ENCODE results near the gene GOT1.

Gene GOT1

GRCh38 chr10:99382176-99382575 is 48.2 kb downstream of the GOT1 start:
- Histone ChIP-seq H3K36me3 (no peaks in the 10 kb centered on the region), H3K4me3 (ENCODE audit: low read depth in 1 of 2, low read length in 1 of 2) (no peak overlapping the region), H3K27ac (no peak overlapping the region), H3K4me1 (ENCODE audit: control insufficient read depth in 1 of 2, insufficient read depth in 1 of 2, low read depth in 1 of 2, low read length in 1 of 2) (no peaks in the 10 kb centered on the region), H3K27me3 (peaks cover 12% of the 10 kb centered on the region), H3K9me3 (no peaks in the 10 kb centered on the region)
- TF ChIP-seq CTCF (IDR thresholded peaks at IDR 0.05): no peak

- Histone ChIP-seq H3K27me3 (peaks cover 33% of the 10 kb centered on the region), H3K27ac (no peak overlapping the region), H3K4me3 (ENCODE audit: low read depth in 1 of 2, low read length in 1 of 2) (no peak overlapping the region), H3K9me3 (no peaks in the 10 kb centered on the region), H3K36me3 (no peaks in the 10 kb centered on the region), H3K4me1 (ENCODE audit: control insufficient read depth in 1 of 2, insufficient read depth in 1 of 2, low read depth in 1 of 2, low read length in 1 of 2) (no peaks in the 10 kb centered on the region)
- no peak for TF ChIP-seq CTCF (IDR thresholded peaks at IDR 0.05)
Observed at GRCh38 chr10:99375426-99375825, 55.0 kb downstream of the GOT1 start.

GRCh38 chr10:99374972-99375371 is 55.5 kb downstream of the GOT1 start:
- no peak overlapping the region for H3K4me3 ChIP-seq (ENCODE audit: low read depth in 1 of 2, low read length in 1 of 2)
- no peak for TF ChIP-seq CTCF (IDR thresholded peaks at IDR 0.05)
- peaks cover 37% of the 10 kb centered on the region for H3K27me3 ChIP-seq
- H3K9me3 ChIP-seq: no peaks in the 10 kb centered on the region
- no peaks in the 10 kb centered on the region for H3K36me3 ChIP-seq
- no peaks in the 10 kb centered on the region for H3K4me1 ChIP-seq (ENCODE audit: control insufficient read depth in 1 of 2, insufficient read depth in 1 of 2, low read depth in 1 of 2, low read length in 1 of 2)
- no peak overlapping the region for H3K27ac ChIP-seq

GRCh38 chr10:99374526-99374925 is 55.9 kb downstream of the GOT1 start:
- Histone ChIP-seq H3K27ac (no peak overlapping the region), H3K9me3 (no peaks in the 10 kb centered on the region), H3K4me1 (ENCODE audit: control insufficient read depth in 1 of 2, insufficient read depth in 1 of 2, low read depth in 1 of 2, low read length in 1 of 2) (no peaks in the 10 kb centered on the region), H3K36me3 (no peaks in the 10 kb centered on the region), H3K4me3 (ENCODE audit: low read depth in 1 of 2, low read length in 1 of 2) (no peak overlapping the region), H3K27me3 (peaks cover 41% of the 10 kb centered on the region)
- no peak for TF ChIP-seq CTCF (IDR thresholded peaks at IDR 0.05)

- Histone ChIP-seq H3K4me1 (ENCODE audit: control insufficient read depth in 1 of 2, insufficient read depth in 1 of 2, low read depth in 1 of 2, low read length in 1 of 2) (peaks cover 0 to under 1% of the 10 kb centered on the region in 2 experiments), H3K27me3 (peaks cover 54% of the 10 kb centered on the region), H3K27ac (no peak overlapping the region), H3K9me3 (no peaks in the 10 kb centered on the region), H3K36me3 (no peaks in the 10 kb centered on the region), H3K4me3 (ENCODE audit: low read depth in 1 of 2, low read length in 1 of 2) (no peak overlapping the region)
- TF ChIP-seq CTCF (IDR thresholded peaks at IDR 0.05): no peak
Observed at GRCh38 chr10:99372546-99373271, 57.7 kb downstream of the GOT1 start.
